Loucy (cell line): ENCODE data around the gene MEIS3.
"Not testable (repeated sequence)": the region's sequence is repeated elsewhere in the genome, so short reads cannot be mapped to it uniquely, and the experiment has no call there.

ENCODE experiments used
- H2AFZ ChIP-seq: fragments of 200-600 bp; sonication (generic); 2 replicates; pipeline ENCODE4 v1.6.0; 2016; ENCODE audit warnings: antibody characterized with exemption, mild to moderate bottlenecking, low read length, moderate library complexity
- H3F3A ChIP-seq: fragments of 200-600 bp; 2 replicates; pipeline ENCODE4 v1.6.0; 2016; ENCODE audit warnings: antibody characterized with exemption, low read depth, mild to moderate bottlenecking
- H3K27me3 ChIP-seq: fragments of 200-600 bp; sonication (generic); 2 replicates; pipeline ENCODE4 v1.6.1; 2014; ENCODE audit warnings: low read length, mild to moderate bottlenecking; ENCODE audit not compliant: insufficient read depth, poor library complexity, severe bottlenecking
- H3K36me3 ChIP-seq: fragments of 200-600 bp; sonication (generic); 2 replicates; pipeline ENCODE4 v1.6.1; 2016; ENCODE audit warnings: low read length; ENCODE audit not compliant: insufficient read depth
- H3K4me1 ChIP-seq: fragments of 200-600 bp; sonication (generic); 2 replicates; pipeline ENCODE4 v1.5.1; 2014; ENCODE audit warnings: low read length, mild to moderate bottlenecking; ENCODE audit not compliant: insufficient read depth, poor library complexity, severe bottlenecking
- H3K4me2 ChIP-seq: fragments of 200-600 bp; sonication (generic); 2 replicates; pipeline ENCODE4 v1.6.0; 2014; ENCODE audit warnings: antibody characterized with exemption, low read length, low read depth, mild to moderate bottlenecking; ENCODE audit not compliant: poor library complexity, severe bottlenecking
- H3K4me3 ChIP-seq: fragments of 200-600 bp; sonication (generic); 2 replicates; pipeline ENCODE4 v1.5.1; 2014; ENCODE audit warnings: low read length, mild to moderate bottlenecking, mixed read lengths; ENCODE audit not compliant: poor library complexity, severe bottlenecking
- H3K79me2 ChIP-seq: fragments of 200-600 bp; sonication (generic); 2 replicates; pipeline ENCODE4 v1.6.1; 2014; ENCODE audit warnings: low read length; ENCODE audit not compliant: insufficient read depth
- H3K9ac ChIP-seq: fragments of 200-600 bp; sonication (generic); 2 replicates; pipeline ENCODE4 v1.6.0; 2014; ENCODE audit warnings: mild to moderate bottlenecking, low read depth, low read length, moderate library complexity; ENCODE audit not compliant: poor library complexity, severe bottlenecking
- H3K9me2 ChIP-seq: fragments of 200-600 bp; sonication (generic); replicated peaks from 2 replicates; pipeline ENCODE4 v1.6.1; 2016; ENCODE audit warnings: low read depth, low read length, mixed read lengths
- H3K9me3 ChIP-seq: fragments of 200-600 bp; sonication (generic); 2 replicates; pipeline ENCODE4 v1.6.1; 2014; ENCODE audit warnings: mild to moderate bottlenecking, antibody characterized with exemption, low read length, low read depth; ENCODE audit not compliant: insufficient read depth
- H4K20me1 ChIP-seq: fragments of 200-600 bp; sonication (generic); 2 replicates; pipeline ENCODE4 v1.6.0; 2014; ENCODE audit warnings: antibody characterized with exemption, low read length, mild to moderate bottlenecking; ENCODE audit not compliant: insufficient read depth, poor library complexity, severe bottlenecking
- EZH2phosphoT487 ChIP-seq: fragments of 200-600 bp; IDR thresholded peaks from 2 replicates; pipeline ENCODE4 v1.6.1; 2018; ENCODE audit warnings: antibody characterized with exemption, mild to moderate bottlenecking, moderate library complexity, borderline replicate concordance
- TF ChIP-seq, protein P1 (sequence below): fragments of 200-600 bp; sonication (generic); conservative IDR thresholded peaks from 2 replicates; pipeline ENCODE4 v1.5.1; 2014; ENCODE audit warnings: mild to moderate bottlenecking, antibody characterized with exemption, low read length

Gene MEIS3

DNA sequence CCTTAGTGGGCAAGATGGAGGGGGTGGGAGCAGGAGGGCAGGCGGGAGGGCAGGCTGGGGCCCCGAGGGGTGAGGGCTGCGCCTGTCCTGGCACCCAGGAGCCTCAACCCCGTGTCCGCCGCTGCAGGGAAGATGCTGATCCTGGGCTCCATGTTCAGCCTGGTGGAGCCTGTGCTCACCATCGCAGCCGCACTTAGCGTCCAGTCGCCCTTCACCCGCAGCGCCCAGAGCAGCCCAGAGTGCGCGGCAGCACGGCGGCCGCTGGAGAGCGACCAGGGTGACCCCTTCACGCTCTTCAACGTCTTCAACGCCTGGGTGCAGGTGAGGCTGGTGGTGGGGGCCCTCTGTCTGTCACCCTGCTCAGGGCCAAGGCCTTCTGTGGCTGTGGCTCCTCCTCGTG lies 46.7 kb downstream of the MEIS3 start:
- Histone ChIP-seq H3K36me3 (peaks cover 77% of the 10 kb centered on the region; the same call in 1 of the 2 replicates), H3K9ac (no peak overlapping the region), H3K4me3 (no peak overlapping the region)

DNA sequence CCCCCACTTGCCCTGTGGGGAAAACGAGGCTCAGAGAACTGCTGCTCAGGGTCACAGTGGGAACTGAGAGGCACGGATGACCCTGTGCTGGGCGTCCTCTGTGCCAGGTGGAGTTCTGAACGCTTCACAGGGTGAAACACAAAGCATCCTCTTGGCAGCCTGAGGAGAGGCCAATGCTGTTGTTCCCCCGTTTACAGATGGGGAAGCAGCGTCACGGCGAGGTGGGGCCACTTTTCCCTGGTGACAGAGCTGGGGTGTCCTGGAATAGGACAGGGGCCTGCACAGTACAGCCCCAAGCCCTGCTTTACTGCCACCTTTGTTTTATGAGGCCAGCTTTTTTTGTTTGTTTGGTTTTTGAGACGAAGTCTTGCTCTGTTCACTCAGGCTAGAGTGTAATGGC lies 48.1 kb downstream of the MEIS3 start:
- H3K9me2 ChIP-seq = no peaks in the 10 kb centered on the region
- H3K9ac ChIP-seq = no peak overlapping the region
- TF ChIP-seq, protein P1, sequence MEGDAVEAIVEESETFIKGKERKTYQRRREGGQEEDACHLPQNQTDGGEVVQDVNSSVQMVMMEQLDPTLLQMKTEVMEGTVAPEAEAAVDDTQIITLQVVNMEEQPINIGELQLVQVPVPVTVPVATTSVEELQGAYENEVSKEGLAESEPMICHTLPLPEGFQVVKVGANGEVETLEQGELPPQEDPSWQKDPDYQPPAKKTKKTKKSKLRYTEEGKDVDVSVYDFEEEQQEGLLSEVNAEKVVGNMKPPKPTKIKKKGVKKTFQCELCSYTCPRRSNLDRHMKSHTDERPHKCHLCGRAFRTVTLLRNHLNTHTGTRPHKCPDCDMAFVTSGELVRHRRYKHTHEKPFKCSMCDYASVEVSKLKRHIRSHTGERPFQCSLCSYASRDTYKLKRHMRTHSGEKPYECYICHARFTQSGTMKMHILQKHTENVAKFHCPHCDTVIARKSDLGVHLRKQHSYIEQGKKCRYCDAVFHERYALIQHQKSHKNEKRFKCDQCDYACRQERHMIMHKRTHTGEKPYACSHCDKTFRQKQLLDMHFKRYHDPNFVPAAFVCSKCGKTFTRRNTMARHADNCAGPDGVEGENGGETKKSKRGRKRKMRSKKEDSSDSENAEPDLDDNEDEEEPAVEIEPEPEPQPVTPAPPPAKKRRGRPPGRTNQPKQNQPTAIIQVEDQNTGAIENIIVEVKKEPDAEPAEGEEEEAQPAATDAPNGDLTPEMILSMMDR = no peak
- no peak for TF ChIP-seq EZH2phosphoT487
- no peak overlapping the region for H2AFZ ChIP-seq
- no peaks in the 10 kb centered on the region for H3K9me3 ChIP-seq
- H3K36me3 ChIP-seq = peaks cover 69% of the 10 kb centered on the region; the same call in 1 of the 2 replicates
- no peaks in the 10 kb centered on the region for H3F3A ChIP-seq
- no peaks in the 10 kb centered on the region for H4K20me1 ChIP-seq
- no peaks in the 10 kb centered on the region for H3K27me3 ChIP-seq
- H3K4me3 ChIP-seq = no peak overlapping the region
- no peak overlapping the region for H3K4me2 ChIP-seq
- H3K79me2 ChIP-seq = no peaks in the 10 kb centered on the region
- no peaks in the 10 kb centered on the region for H3K4me1 ChIP-seq

More for the DNA sequence above, 46.7 kb downstream of the MEIS3 start:
- no peaks in the 10 kb centered on the region for H3K79me2 ChIP-seq
- no peaks in the 10 kb centered on the region for H3K9me2 ChIP-seq
- no peaks in the 10 kb centered on the region for H3K27me3 ChIP-seq
- H3F3A ChIP-seq = no peaks in the 10 kb centered on the region
- H3K9me3 ChIP-seq = no peaks in the 10 kb centered on the region
- TF ChIP-seq EZH2phosphoT487 = no peak
- TF ChIP-seq, protein P1 = no peak
- H2AFZ ChIP-seq = no peak overlapping the region
- H3K4me1 ChIP-seq = no peaks in the 10 kb centered on the region
- no peak overlapping the region for H3K4me2 ChIP-seq
- no peaks in the 10 kb centered on the region for H4K20me1 ChIP-seq

DNA sequence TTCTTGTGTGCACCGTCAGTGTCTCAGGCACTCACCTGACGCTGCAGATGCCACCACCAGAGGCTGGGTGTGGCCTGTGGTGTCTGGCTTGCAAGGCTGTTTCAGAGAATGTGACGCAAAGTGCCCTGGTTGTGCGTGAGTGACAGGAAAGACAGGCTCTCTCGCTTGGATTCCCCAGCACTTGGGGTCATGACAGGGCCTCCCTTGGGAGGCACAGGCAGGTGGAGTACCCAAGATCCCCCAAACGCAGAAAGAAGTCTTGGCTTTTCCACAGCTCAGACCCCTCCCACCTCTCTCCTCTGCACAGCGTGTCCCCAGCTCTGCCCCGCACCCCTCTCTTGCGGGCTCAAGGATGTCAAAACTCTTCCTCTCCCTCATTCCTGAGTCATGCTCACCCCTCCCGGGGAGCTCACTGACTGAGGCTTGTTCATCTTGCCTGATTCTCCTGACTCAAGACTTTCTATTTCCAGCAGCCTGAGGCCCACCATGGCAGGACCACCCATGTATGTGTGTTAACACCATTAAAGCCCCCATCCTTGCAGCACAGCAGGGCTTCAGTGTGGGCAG lies 49.2 kb downstream of the MEIS3 start:
- no peak for TF ChIP-seq EZH2phosphoT487
- TF ChIP-seq, protein P1 = no peak
- Histone ChIP-seq H3K4me3 (no peak overlapping the region), H3K9me2 (no peaks in the 10 kb centered on the region), H3K27me3 (no peaks in the 10 kb centered on the region), H4K20me1 (no peaks in the 10 kb centered on the region), H3K9ac (no peak overlapping the region), H3F3A (no peaks in the 10 kb centered on the region), H3K4me1 (no peaks in the 10 kb centered on the region), H3K9me3 (no peaks in the 10 kb centered on the region), H2AFZ (no peak overlapping the region), H3K4me2 (no peak overlapping the region), H3K79me2 (no peaks in the 10 kb centered on the region), H3K36me3 (peaks cover 58% of the 10 kb centered on the region; the same call in 1 of the 2 replicates)

DNA sequence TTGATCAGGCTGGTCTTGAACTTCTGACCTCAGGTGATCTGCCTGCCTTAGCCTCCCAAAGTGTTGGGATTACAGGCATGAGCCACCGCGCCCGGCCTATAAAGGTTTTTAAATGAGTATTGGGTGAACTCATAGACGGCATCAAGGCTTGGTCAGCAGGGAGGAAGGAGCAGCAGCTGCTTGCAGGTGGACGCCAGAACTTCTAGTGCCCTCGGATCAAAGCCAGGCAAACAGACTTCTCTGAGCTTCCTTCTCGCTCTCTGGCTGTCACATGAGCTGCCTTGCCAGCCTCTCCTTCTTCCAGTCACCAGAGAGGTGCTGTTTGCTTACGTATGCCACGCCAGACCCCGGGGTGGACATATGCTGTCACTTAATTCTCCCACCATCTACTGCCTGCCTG lies 53.9 kb downstream of the MEIS3 start:
- not testable (repeated sequence) for H3K9me2 ChIP-seq, H3K4me3 ChIP-seq, H2AFZ ChIP-seq, H3K4me1 ChIP-seq, H3F3A ChIP-seq, H3K27me3 ChIP-seq, H4K20me1 ChIP-seq, H3K4me2 ChIP-seq, H3K79me2 ChIP-seq, H3K9ac ChIP-seq, H3K9me3 ChIP-seq
- H3K36me3 ChIP-seq = peaks cover 55% of the 10 kb centered on the region; the same call in 1 of the 2 replicates
